GM21737 (cell line): ENCODE data around the gene POU5F1.
"Not testable (repeated sequence)": the region's sequence is repeated elsewhere in the genome, so short reads cannot be mapped to it uniquely, and the experiment has no call there.

Experiments used
- ATAC-seq: cut with Tn5 transposase; IDR thresholded peaks from one replicate; pipeline ENCODE4 v1.9.1; 2021; ENCODE audit warnings: mild to moderate bottlenecking, moderate library complexity; ENCODE audit not compliant: unreplicated experiment

POU5F1 gene

DNA sequence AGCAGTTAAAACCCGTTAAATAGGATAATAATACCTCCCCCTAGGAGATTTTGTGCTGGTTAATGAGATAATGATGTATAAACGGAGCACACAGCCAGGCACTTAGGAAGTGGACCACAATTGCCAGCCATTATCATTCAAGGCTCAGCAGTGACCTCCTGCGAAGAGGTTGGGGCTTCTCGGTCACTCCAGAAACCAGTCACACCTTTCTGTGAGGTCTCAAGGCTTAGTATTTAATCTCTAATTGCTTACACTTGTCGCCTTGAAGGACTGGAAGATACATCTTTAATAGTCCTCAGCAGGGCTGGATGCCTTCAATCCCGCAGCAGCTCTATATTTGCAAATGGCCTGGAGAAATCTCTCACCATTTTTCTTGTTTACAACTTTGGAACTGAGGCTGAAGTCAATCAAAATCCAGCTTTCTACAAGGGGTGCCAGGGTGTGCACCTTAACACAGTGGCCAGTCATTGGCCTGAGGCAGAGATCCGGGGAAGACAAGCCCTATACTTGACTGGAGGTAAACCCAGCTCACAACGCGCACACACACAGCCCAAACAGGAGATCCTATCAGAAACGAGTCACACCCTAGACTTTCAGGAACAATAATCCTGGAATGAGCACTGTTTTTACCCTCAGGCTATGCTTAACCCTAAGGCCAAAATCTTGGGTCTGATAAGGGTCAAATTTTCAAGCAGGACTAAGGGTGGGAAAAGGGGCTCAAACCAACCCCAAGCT is 1.2 kb downstream of the POU5F1 start:
- no peak for ATAC-seq

DNA sequence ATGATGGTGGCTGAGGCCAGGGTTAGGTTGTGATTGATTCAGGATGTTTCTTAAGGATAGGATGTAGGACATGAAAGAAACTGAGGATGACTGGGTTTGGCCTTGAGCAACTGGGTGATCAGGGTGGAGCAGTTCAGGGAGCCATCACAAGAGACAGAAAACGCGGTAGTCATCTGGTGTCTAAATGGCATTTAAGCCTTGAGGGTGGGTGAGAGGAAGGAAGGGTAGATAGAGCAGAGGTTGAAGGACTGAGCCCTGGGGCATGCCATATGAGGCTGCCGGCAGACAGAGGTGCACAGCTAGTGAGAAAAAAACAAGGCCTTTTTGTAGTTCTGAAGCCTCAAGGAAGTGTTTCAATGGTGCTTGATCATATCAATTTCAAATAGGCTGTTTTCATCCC is 1.9 kb downstream of the POU5F1 start:
- ATAC-seq: no peak

DNA sequence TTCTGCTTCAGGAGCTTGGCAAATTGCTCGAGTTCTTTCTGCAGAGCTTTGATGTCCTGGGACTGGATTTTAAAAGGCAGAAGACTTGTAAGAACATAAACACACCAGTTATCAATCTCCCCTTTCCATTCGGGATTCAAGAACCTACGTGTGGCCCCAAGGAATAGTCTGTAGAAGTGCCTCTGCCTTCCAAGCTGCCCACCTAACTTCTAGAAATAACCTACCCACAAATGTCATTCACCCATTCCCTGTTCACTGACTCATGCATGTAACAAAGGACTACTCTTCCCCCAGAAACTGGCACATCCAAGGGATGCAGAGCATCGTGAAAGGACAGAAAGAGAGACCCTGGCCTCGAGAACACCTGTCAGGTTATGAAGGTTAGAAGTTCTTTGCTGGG is 4.5 kb downstream of the POU5F1 start:
- ATAC-seq: no peak

DNA sequence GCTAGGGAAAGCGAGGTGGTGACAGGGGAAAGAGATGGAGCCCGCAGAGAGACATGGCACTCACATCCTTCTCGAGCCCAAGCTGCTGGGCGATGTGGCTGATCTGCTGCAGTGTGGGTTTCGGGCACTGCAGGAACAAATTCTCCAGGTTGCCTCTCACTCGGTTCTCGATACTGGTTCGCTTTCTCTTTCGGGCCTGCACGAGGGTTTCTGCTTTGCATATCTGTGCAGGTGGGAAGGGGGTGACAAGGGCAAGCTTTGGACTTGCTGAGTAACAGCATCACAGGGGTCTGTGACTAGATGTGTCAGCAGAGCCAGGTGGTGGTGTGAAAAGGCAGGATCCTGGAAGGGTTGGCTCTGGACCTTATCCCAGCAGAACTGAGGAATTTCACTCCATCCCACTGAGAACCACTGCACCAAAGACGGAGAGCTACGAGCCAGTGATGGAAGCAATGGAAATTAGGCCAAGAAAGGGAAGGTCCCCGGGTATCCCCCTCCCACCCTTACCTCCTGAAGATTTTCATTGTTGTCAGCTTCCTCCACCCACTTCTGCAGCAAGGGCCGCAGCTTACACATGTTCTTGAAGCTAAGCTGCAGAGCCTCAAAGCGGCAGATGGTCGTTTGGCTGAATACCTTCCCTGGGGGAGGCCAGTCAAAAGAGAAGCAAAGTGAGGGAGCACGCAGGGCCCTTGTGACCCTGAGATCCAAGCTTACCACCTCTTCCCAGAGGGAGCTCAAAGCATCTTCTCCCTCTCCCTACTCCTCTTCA is 5.2 kb downstream of the POU5F1 start:
- ATAC-seq: peak; percentile 75

DNA sequence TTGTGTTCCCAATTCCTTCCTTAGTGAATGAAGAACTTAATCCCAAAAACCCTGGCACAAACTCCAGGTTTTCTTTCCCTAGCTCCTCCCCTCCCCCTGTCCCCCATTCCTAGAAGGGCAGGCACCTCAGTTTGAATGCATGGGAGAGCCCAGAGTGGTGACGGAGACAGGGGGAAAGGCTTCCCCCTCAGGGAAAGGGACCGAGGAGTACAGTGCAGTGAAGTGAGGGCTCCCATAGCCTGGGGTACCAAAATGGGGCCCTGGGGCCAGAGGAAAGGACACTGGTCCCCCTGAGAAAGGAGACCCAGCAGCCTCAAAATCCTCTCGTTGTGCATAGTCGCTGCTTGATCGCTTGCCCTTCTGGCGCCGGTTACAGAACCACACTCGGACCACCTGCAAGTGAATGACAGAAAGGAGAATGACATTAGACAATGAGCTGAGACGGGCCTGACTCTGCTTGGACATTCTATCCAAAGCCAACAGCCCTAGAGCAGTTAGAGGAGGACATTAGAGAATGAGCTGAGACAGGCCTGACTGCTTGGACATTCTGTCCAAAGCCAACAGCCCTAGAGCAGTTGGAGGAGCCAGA is 5.9 kb downstream of the POU5F1 start:
- not testable (repeated sequence) for ATAC-seq

DNA sequence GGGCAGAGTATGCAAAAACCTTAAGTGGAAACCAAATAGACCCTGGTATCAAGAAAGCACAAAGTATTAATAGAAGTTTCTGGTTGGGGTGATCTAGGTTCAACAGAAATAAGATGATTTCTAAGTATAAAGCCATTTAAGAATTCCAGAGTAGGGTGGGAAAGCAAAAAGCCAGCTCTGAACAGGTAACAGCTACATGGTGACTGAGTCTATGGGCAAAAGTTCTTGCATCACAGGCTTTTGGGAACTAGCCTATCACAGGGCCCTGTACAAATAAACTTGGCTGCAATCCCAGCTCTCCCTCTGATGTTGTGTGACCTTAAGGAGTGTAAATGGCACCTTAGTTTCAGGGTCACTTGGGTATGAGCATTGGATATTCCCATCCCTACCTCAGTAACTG is 6.6 kb downstream of the POU5F1 start:
- ATAC-seq: no peak

DNA sequence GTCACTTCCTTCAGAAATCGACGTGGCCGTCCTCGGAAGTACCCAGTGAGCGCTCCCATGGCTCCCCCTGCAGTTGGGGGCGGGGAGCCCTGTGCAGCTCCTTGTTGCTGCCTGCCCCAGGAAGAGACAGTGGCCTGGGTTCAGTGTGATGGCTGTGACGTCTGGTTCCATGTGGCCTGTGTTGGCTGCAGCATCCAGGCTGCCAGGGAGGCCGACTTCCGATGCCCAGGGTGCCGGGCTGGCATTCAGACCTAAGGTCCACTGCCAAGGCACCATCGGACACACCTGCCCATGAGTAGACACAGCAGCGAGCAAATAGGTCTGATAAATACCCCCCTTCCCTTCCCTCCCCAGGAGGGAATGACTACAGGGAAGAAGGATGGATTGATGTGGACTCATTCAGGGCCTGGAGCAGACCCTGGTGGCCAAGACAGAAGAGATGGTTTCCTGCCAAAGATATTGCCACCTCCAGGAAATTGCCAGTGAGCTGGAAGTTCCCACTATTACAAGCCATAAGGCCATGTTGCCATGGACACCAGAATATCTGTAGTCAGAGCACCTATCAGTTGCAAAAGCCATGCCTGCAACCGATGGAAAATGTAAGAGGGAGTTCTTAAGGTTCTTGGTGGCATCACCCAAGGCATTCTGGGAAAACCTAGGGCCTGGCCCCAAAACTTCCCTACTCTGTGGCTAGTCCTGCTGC is 7.9 kb downstream of the POU5F1 start:
- ATAC-seq: no peak

DNA sequence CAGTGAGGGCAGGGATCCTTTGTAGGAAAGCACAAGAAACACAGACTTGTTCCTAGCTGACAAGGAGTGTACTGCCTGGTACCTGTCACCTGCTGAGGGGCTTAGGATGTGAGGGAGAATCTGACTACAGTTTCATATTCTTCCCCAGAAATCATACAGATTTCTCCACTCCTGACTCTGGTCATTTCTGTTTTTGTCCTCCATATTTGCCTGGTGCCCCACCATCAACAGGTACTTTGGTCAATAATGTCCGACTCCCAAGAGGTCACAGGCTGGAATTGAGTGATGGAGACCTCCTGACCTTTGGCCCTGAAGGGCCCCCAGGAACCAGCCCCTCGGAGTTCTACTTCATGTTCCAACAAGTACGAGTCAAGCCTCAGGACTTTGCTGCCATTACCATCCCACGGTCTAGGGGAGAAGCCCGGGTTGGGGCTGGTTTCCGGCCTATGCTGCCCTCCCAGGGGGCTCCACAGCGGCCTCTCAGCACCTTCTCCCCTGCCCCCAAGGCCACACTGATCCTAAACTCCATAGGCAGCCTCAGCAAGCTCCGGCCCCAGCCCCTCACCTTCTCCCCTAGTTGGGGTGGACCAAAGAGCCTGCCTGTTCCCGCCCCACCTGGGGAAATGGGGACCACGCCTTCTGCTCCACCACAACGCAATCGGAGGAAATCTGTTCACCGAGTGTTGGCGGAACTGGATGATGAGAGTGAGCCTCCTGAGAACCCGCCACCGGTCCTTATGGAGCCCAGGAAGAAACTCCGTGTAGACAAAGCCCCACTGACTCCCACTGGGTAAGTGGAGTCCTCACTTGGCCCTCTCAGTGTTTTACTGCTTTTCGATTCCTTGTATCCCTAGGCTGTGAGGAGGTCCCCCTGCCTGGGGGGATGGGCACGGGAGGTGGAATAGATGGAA is 9.0 kb downstream of the POU5F1 start:
- ATAC-seq: no peak

DNA sequence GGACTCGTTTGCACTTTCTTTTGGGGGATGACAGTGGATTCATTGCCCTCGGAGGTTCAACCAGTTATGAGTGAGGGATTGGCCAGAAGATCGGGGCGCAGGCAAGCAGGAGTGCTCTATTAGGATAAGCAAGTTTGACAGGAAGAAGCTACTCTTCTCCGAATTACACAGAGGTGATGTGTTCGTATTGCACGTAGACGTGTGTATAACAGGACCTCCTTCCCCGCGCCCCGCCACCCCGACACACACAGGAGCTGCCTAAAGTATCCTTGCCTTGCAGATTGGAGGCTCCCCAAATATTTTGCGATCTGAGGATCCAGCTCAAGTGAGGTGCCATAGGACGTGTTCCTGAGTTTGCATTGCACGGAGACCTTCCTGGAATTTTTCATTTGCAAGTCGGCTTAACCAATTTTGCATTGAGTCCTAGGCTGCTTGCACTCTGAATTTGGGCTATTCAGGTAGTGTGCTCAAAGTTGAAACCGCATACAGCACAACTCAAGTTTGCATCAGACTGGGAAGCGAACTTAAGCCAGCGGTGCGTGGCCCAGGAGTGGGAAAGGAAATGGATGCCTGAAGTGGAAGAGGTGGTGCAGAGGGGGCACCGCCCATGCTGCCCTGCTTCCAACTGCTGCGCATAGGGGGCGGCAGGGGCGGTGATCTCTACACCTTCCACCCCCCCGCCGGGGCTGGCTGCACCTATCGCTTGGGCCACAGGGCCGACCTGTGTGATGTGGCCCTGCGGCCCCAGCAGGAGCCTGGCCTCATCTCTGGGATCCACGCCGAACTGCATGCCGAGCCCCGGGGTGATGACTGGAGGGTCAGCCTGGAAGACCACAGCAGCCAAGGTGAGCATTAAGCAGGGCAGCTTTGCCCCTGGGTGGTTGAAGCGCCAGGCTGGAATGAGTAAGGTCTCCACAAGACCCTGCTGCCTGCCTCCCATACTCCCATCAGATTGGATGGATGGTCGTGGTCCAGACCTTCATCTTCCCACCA is 11.3 kb downstream of the POU5F1 start:
- peak; percentile 5 for ATAC-seq

DNA sequence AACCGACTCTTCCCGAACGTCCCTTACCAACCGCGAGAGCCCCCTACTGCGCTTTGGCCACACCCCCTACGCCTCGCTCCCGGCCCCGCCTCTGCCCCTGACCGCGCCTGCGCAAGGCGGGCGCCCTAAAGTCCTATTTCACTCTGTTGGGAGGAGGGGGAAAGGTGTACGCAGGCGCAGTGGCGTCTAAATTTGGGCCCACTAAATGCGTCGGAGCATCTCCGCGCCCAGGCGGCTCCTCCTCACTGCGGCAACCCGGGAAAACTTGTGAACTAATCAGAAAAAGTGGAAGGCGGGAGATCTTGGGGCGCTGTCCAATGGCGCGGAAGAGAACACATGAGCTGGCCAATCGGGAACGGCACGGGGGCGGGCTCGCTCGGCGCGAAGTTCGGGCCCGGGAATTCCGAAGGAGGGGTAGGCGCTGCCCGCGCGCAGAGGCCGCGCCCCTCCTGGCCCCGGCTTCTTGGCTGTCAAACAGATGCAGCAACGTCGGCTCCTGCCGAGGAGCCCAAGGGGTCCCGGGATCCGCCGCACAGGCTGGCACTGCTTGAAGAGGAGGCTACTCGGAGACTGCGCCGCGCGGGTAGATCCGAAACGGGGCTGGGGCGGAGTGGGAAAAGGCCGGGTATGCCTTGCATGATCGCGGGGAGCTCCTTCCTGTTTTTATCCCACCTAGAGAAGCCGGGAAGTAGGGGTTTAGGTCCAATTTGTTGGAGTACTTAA is 12.2 kb downstream of the POU5F1 start, which contains the start of gene TCF19:
Gene TCF19, plus strand, starts transcription at position 450 of the 723 bp plus-strand sequence. CDS start 881 bp downstream, outside the sequence.
- ATAC-seq: peak; percentile 79

DNA sequence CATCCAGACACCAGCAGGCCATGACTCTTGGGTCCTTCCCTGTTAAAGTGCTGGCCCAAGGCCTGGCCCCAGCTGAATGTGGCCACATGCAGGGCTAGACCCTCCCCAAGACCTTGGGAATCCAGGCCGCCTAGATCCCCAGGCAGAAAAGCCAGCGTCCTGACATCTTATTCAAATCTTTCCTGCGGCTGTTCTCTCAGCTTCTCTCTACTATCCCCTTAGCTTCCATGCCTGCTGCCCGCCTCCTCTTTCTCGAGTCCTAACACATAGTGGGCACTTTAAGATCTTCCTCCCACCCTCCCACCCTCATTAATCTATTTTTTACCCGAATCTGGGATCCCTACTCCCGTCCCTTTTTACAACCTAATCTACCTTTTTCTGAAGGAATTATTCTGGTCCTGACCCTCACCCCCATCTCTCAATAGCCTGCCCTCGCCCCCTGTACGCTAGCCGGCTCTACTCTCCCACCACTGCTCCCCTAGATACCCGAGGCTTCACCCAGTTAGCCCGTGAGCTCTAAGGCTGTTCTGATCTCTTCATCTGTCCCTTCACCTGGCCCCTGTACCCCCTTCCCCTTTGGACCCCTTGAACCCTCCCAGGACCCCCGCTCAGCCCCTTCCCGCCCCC is 12.9 kb downstream of the POU5F1 start, which contains the start of gene CCHCR1:
Gene CCHCR1, minus strand, starts transcription at position 290 of the 627 bp plus-strand sequence. Its CDS starts 202 bp downstream, at position 88.
- ATAC-seq: peak; percentile 7

DNA sequence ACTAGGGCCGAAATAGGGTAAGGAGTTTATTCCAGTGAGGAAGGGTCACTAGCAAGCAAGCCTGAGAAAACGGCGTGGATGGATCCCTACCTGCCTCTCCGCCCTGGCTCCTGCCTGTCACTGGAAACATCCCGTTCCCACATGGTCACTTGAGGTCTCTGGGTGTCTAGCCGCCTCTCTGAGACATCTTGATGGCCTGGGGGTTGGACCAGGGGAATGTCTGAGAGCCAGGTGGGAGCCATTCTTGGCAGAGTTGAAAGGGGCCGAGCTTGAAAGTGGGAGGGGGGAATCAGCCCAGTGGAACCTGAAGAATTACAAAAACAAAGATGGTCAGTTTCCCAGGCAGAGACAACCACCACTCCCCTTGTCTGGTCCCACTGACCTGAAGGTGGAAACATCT is 13.8 kb downstream of the POU5F1 start:
- ATAC-seq: no peak

DNA sequence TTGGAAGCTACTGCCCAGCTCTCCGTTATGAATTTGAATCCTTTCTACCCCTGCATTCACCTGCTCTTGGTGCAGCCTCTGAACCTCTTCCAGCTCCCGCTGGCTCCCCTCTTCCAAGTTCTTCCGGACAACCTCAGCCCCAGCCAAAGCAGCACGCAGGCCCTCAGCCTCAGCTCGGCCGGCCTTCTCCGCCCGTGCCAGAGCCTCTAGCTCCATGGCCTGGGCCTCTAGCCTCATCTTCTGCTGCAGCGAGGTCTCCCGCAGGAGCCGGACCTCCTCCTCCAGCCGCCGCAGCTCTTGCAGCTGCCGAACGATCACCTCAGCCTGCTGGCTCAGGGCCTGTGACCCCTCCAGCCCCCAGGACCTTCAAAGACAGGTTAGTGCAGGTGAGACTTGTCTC is 16.0 kb downstream of the POU5F1 start:
- no peak for ATAC-seq

DNA sequence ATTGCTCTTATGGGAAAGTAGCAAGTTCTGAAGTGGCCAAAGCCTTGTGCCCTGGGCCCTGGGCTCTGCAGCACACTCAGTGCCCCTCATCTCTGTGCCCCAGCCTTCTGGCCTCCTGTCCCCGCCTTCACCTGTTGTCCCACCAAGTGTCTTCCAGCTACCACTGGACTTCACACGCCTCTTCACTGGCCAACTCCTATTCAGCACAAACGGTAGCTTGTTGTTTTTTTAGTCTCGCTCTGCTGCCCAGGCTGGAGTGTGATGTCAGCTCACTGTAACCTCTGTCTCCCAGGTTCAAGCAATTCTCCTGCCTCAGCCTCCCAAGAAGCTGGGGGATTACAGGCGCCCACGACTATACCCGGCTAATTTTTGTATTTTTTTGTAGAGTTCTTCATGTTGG is 17.7 kb downstream of the POU5F1 start:
- ATAC-seq: no peak

DNA sequence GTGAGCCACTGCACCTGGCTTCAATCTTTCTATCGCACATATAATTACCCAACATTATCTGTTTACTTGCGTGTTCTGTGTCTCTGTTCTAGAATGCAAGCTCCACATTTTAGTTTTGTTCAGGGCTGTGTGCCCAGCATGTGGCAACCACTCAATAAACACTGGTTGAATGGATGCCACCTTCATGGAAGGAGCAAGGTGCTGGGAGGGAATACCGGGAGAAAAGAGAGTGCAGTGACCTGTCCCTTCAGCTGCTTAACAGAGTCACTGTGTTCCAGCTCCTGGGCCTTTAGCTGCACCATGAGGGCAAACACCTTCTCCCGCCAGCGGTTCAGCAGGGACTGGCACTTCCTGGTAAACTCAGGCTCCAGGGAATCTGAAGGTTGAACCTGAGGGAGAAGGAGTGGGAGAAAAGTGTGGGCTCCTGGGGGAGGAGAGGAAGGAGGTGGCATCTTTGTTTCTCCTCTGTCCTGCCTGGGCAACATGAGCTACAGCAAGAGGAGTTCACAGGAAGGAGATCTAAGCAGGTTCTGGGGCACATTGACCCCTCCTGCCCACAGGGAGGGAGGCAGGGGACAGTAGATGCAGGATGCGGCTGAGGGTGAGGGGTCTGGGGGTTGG is 20.5 kb downstream of the POU5F1 start:
- no peak for ATAC-seq

DNA sequence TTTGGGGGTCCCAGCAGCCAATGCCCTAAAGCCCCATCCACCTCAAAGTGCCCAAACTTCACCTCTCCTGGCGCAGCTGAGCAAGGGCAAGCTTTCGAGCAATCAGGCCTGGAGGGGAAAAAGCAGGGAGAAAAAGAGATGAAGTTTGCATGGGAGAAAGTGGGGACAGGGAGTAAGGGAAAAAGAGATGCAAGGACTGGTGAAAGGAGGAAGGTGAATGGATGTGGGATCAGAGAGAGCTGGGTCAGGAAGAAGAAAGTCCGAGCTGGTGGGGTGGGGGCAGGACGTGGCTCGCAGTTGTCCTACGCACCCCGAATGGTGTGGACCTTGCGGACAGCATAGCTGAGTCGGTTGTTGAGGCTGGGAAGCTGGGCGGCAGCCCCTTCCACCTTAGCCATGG is 25.1 kb downstream of the POU5F1 start:
- ATAC-seq: no peak

DNA sequence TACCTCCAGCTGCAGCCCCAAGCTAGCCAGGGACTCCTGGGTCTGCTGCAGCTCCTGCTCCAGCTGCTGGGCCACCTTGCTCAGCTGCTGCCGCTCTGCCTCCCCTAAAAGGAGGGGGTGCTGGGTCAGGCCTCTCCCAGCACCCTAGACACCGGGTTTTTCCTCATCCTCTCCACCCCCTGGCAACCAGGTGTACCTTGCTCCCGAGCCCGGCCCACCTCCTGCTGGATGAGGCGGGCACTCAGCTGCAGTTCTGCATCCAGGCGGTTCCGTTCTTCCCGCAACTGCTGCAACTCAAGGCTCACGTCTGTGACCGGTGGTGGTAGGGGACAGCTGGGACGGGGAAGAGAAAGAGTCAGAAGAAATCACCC is 25.5 kb downstream of the POU5F1 start:
- no peak for ATAC-seq
